GM10248 (cell line): ENCODE data around the gene BLMH.

Experiments used
- CTCF ChIA-PET: fragments of 300-600 bp; sonication (Branson Sonifier 250); formaldehyde crosslinking; extraction: SDS; loops from one replicate; lab custom pipeline; 2021; ENCODE audit warnings: antibody characterized with exemption; lab: Yijun Ruan, JAX
- POLR2A ChIA-PET: fragments of 350-650 bp; sonication (Branson Sonifier 250); formaldehyde crosslinking; extraction: SDS; loops from one replicate; lab custom pipeline; 2020; ENCODE audit warnings: antibody characterized with exemption; lab: Yijun Ruan, JAX
- DNase-seq: peaks from one replicate; pipeline ENCODE4 v3.0.0; 2012; ENCODE audit errors: extremely low spot score
- CTCF ChIP-seq: IDR thresholded peaks from 2 replicates; pipeline ENCODE4 v1.5.1; 2012; ENCODE audit warnings: mild to moderate bottlenecking, low read depth; ENCODE audit errors: extremely low read depth, missing control alignments, control extremely low read depth

BLMH gene

GRCh38 chr17:30236766-30237165, 55.0 kb downstream of the BLMH start:
- POLR2A ChIA-PET: no interaction called here
- TF ChIP-seq CTCF: peak; percentile 39
- CTCF ChIA-PET: interaction anchor here (0.6 to 8.3 kb wide), 21 partner anchors 8 to 131 kb away, joined by 3 to 55 read pairs (median 5); no protein-coding TSS in a partner anchor
- peak; percentile 73 for DNase-seq

DNA sequence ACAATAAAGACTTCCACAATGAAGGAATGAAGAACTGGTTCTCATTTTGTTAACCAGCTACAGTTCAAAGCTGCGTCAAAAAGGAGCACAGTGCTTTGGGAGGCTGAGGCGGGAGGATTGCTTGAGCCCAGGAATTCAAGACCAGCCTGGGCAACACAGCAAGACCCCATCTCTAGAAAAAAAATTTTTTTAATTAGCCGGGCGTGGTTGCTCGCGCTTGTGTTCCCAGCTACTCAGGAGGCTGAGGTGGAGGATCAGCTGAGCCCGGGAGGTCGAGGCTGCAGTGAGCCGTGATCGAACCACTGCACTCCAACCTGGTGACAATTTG, 55.5 kb downstream of the BLMH start:
- ChIA-PET CTCF (interaction anchor here (0.6 to 8.3 kb wide), 24 partner anchors 8 to 131 kb away, joined by 3 to 55 read pairs (median 5); no protein-coding TSS in a partner anchor), POLR2A (no interaction called here)
- no peak for DNase-seq

GRCh38 chr17:30235386-30236296, 56.1 kb downstream of the BLMH start, which contains the start of gene SLC6A4:
Gene SLC6A4, minus strand, starts transcription at chr17:30235697. Its CDS starts 13,739 bp downstream, at chr17:30221958.
- POLR2A ChIA-PET: no interaction called here
- peak; percentile 45 for DNase-seq
- CTCF ChIA-PET: interaction anchor here (0.7 to 8.3 kb wide), 20 partner anchors 10 to 241 kb away, joined by 3 to 55 read pairs (median 5); partner anchors contain the start of gene GOSR1
- TF ChIP-seq CTCF: no peak

More for the DNA sequence above, 55.5 kb downstream of the BLMH start:
- TF ChIP-seq CTCF: no peak

DNA sequence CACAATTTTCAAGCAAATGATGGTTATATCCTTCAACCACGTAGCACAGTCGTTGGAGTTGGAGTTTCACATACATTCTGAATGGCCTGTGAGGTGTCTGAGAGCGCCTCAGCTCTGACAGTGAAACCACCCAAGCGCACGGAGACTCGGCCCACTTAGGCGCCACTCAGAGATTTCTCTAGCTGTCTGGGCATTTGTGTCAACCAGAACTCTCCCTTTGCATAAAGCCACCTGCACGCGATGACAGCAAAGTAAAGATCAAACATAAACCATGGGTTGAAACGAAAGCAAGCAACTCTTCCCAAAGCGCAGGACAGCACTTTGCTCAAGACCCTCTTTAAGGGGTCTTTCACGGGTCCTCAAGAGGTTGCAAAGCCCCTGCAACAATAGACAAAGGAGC, 56.8 kb downstream of the BLMH start:
- ChIA-PET POLR2A (no interaction called here), CTCF (interaction anchor here (0.7 to 8.3 kb wide), 10 partner anchors 10 to 242 kb away, joined by 3 to 55 read pairs (median 6); partner anchors contain the start of gene GOSR1)
- no peak for TF ChIP-seq CTCF
- peak; percentile 69 for DNase-seq

GRCh38 chr17:30234296-30234695, 57.4 kb downstream of the BLMH start:
- CTCF ChIA-PET: interaction anchor here (0.8 to 8.3 kb wide), 8 partner anchors 10 to 141 kb away, joined by 3 to 55 read pairs (median 4); no protein-coding TSS in a partner anchor
- POLR2A ChIA-PET: no interaction called here
- DNase-seq: no peak
- no peak for TF ChIP-seq CTCF

DNA sequence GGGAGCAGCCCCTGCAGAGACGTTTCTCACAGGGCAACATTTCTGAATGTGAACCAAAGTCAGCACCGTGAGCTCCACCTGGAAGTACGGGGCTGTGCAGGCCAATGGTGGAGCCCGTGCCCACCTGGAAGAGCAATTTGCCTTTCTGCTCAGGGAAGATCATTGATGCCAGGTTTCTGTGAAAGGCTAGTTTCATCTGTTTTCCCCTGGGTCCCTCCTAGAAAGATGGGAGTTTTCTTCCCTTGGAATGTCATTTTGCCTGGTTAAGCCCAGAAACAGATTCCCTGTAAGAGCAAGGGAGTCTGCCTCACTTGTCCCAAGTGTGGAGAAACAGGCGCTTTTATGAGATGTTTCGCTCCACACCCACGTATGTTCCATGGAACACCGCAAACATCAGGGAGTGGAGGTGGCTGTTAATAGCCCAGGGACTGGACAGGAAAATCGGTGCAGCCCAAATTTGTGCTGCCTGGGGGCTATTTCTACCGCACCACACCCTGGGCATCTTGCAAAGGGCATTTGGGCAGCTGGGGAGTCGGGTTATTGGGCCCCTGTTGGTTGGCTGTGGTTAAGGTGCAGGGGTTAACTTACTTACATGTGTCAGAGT, 58.8 kb downstream of the BLMH start:
- POLR2A ChIA-PET: no interaction called here
- CTCF ChIA-PET: interaction anchor here (1.0 kb wide), 1 partner anchor 9 kb away, joined by 3 read pairs; no protein-coding TSS in a partner anchor
- TF ChIP-seq CTCF: no peak
- DNase-seq: no peak
